Measurements from ENCODE around the gene SPINK4.

Gene SPINK4

GRCh38 chr9:33239921-33240320 lies at the start of gene SPINK4:
TSS of gene SPINK4 (plus strand) at chr9:33240167. CDS start at chr9:33240209, 42 bp downstream.
- Mint-ChIP-seq H3K4me1 (no peaks in the 10 kb centered on the region), H3K4me3 (no peak within 1 kb of the TSS), H3K36me3 (ENCODE audit: low read depth) (no peaks in the 10 kb centered on the region), H3K27ac (no peak within 1 kb of the TSS), H3K9me3 (no peaks in the 10 kb centered on the region), H3K27me3 (peaks cover 6% of the 10 kb centered on the region)
- DNase-seq (no peak), ATAC-seq (no peak)

- H3K27ac Mint-ChIP-seq: no peak overlapping the region
- no peaks in the 10 kb centered on the region for H3K9me3 Mint-ChIP-seq
- H3K36me3 Mint-ChIP-seq (ENCODE audit: low read depth): no peaks in the 10 kb centered on the region
- no peaks in the 10 kb centered on the region for H3K27me3 Mint-ChIP-seq
- DNase-seq (no peak), ATAC-seq (no peak)
- H3K4me3 Mint-ChIP-seq: no peak overlapping the region
- no peaks in the 10 kb centered on the region for H3K4me1 Mint-ChIP-seq
Measured at GRCh38 chr9:33192493-33193255, 47.3 kb upstream of the SPINK4 start.

- Mint-ChIP-seq H3K4me3 (no peak overlapping the region), H3K36me3 (ENCODE audit: low read depth) (no peaks in the 10 kb centered on the region), H3K27me3 (no peaks in the 10 kb centered on the region), H3K4me1 (no peaks in the 10 kb centered on the region), H3K27ac (no peak overlapping the region), H3K9me3 (no peaks in the 10 kb centered on the region)
- DNase-seq (no peak), ATAC-seq (no peak)
Measured at GRCh38 chr9:33193818-33194217, 46.1 kb upstream of the SPINK4 start.

GRCh38 chr9:33196736-33197135 lies 43.2 kb upstream of the SPINK4 start:
- Mint-ChIP-seq H3K27ac (no peak overlapping the region), H3K4me3 (no peak overlapping the region), H3K27me3 (no peaks in the 10 kb centered on the region), H3K9me3 (no peaks in the 10 kb centered on the region), H3K36me3 (ENCODE audit: low read depth) (no peaks in the 10 kb centered on the region), H3K4me1 (no peaks in the 10 kb centered on the region)
- ATAC-seq (no peak), DNase-seq (no peak)

- Mint-ChIP-seq H3K4me3 (no peak overlapping the region), H3K9me3 (no peaks in the 10 kb centered on the region), H3K4me1 (peaks cover 8% of the 10 kb centered on the region), H3K36me3 (ENCODE audit: low read depth) (no peaks in the 10 kb centered on the region), H3K27me3 (no peaks in the 10 kb centered on the region), H3K27ac (no peak overlapping the region)
- ATAC-seq: no peak
- DNase-seq: no peak
Measured at GRCh38 chr9:33197279-33198152, 42.5 kb upstream of the SPINK4 start.

- no peak for DNase-seq
- no peaks in the 10 kb centered on the region for H3K36me3 Mint-ChIP-seq (ENCODE audit: low read depth)
- ATAC-seq: no peak
- peaks cover 14% of the 10 kb centered on the region for H3K4me1 Mint-ChIP-seq
- H3K9me3 Mint-ChIP-seq: no peaks in the 10 kb centered on the region
- H3K27me3 Mint-ChIP-seq: no peaks in the 10 kb centered on the region
- no peak overlapping the region for H3K27ac Mint-ChIP-seq
- H3K4me3 Mint-ChIP-seq: no peak overlapping the region
Measured at GRCh38 chr9:33198165-33198564, 41.8 kb upstream of the SPINK4 start.

- Mint-ChIP-seq H3K9me3 (no peaks in the 10 kb centered on the region), H3K27me3 (no peaks in the 10 kb centered on the region), H3K4me1 (peaks cover 14% of the 10 kb centered on the region), H3K36me3 (ENCODE audit: low read depth) (no peaks in the 10 kb centered on the region), H3K27ac (no peak overlapping the region), H3K4me3 (no peak overlapping the region)
- ATAC-seq (no peak), DNase-seq (no peak)
Measured at GRCh38 chr9:33202018-33202417, 37.9 kb upstream of the SPINK4 start.

GRCh38 chr9:33202552-33203201 lies 37.3 kb upstream of the SPINK4 start:
- H3K27me3 Mint-ChIP-seq: no peaks in the 10 kb centered on the region
- H3K4me3 Mint-ChIP-seq: no peak overlapping the region
- DNase-seq: peak; percentile 58
- no peaks in the 10 kb centered on the region for H3K36me3 Mint-ChIP-seq (ENCODE audit: low read depth)
- peak; percentile 98 for ATAC-seq
- no peaks in the 10 kb centered on the region for H3K9me3 Mint-ChIP-seq
- H3K27ac Mint-ChIP-seq: no peak overlapping the region
- H3K4me1 Mint-ChIP-seq: peaks cover 14% of the 10 kb centered on the region

- no peak for DNase-seq
- no peak for ATAC-seq
- Mint-ChIP-seq H3K27ac (peak overlapping the region; percentile 16), H3K27me3 (no peaks in the 10 kb centered on the region), H3K4me1 (peaks cover 1% of the 10 kb centered on the region), H3K4me3 (no peak overlapping the region), H3K9me3 (no peaks in the 10 kb centered on the region), H3K36me3 (ENCODE audit: low read depth) (no peaks in the 10 kb centered on the region)
Measured at GRCh38 chr9:33209394-33209793, 30.6 kb upstream of the SPINK4 start.

- Mint-ChIP-seq H3K4me1 (peaks cover 1% of the 10 kb centered on the region), H3K36me3 (ENCODE audit: low read depth) (no peaks in the 10 kb centered on the region), H3K27ac (no peak overlapping the region), H3K9me3 (no peaks in the 10 kb centered on the region), H3K27me3 (no peaks in the 10 kb centered on the region), H3K4me3 (no peak overlapping the region)
- ATAC-seq (no peak), DNase-seq (no peak)
Measured at GRCh38 chr9:33210006-33210715, 29.8 kb upstream of the SPINK4 start.

- Mint-ChIP-seq H3K27me3 (no peaks in the 10 kb centered on the region), H3K4me3 (no peak overlapping the region), H3K36me3 (ENCODE audit: low read depth) (no peaks in the 10 kb centered on the region), H3K4me1 (peaks cover 1% of the 10 kb centered on the region), H3K9me3 (no peaks in the 10 kb centered on the region), H3K27ac (no peak overlapping the region)
- DNase-seq (no peak), ATAC-seq (no peak)
Measured at GRCh38 chr9:33211695-33212393, 28.1 kb upstream of the SPINK4 start.

GRCh38 chr9:33220681-33221567 lies 19.0 kb upstream of the SPINK4 start:
- Mint-ChIP-seq H3K4me1 (peaks cover 12% of the 10 kb centered on the region), H3K27ac (no peak overlapping the region), H3K9me3 (no peaks in the 10 kb centered on the region), H3K36me3 (ENCODE audit: low read depth) (no peaks in the 10 kb centered on the region), H3K27me3 (no peaks in the 10 kb centered on the region), H3K4me3 (no peak overlapping the region)
- ATAC-seq: no peak
- no peak for DNase-seq

GRCh38 chr9:33221568-33221884 lies 18.4 kb upstream of the SPINK4 start:
- ATAC-seq (no peak), DNase-seq (no peak)
- H3K4me1 Mint-ChIP-seq: peaks cover 14% of the 10 kb centered on the region
- no peaks in the 10 kb centered on the region for H3K9me3 Mint-ChIP-seq
- H3K27me3 Mint-ChIP-seq: no peaks in the 10 kb centered on the region
- no peaks in the 10 kb centered on the region for H3K36me3 Mint-ChIP-seq (ENCODE audit: low read depth)
- H3K4me3 Mint-ChIP-seq: no peak overlapping the region
- no peak overlapping the region for H3K27ac Mint-ChIP-seq

All from activated naive CD8-positive, alpha-beta T cell treated with anti-CD3 and anti-CD28 coated beads, Interleukin-2, amount 50 U/mL, for 24 hours (primary cell).